Neural progenitor cell (in vitro differentiated cells): Measurements from ENCODE around the gene AQP3.

Experiments
- EZH2 ChIP-seq: fragments of 200-600 bp; sonication (generic); IDR thresholded peaks from 2 replicates; pipeline ENCODE4 v1.6.1; 2017; ENCODE audit warnings: antibody characterized with exemption, mild to moderate bottlenecking, moderate library complexity
- EZH2phosphoT487 ChIP-seq: fragments of 200-600 bp; sonication (generic); IDR thresholded peaks from 2 replicates; pipeline ENCODE4 v1.6.1; 2017; ENCODE audit warnings: antibody characterized with exemption
- TF ChIP-seq, protein P1 (sequence below): fragments of 200-600 bp; sonication (generic); IDR thresholded peaks from 2 replicates; pipeline ENCODE4 v1.5.1; 2017; ENCODE audit warnings: antibody characterized with exemption, mild to moderate bottlenecking

DNA sequence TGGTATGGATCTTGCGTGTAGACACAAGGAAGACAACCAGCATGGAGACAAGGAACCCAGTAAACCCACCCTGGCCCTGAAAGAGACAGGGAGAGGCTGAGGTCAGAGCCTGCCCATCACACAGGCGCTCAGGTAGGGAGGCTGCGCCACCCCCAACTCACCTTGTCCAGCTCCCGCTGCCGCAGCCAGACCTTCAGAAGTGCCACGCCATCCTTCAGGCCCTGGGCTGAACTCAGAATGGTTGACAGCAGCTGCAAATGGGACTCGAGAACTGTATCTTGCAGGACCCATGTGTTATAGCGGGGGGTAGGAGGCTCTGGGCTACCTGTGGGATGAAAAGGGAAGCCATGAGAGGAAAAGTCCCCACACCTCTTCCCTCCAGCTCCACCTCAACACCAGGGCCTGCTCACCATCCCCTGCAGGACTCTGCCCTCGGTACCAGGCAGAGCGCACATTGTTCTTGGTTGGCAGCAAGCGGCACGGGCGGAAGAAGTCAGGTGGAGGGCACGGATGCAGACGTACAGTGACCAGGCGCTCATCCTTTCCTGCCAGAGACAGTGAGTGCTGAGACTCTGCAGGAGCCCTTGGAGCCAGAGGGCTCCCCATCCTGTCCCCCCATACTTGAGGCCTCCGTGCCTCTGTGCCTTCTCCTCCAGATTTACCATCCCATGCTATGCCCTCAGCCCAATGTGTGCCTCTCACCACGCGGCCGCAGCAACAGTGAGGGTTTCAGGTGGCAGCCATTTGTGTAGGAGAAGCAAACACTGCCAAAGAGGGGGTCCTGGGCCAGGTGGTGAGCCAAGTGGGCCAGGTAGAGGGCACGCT, 21.6 kb upstream of the AQP3 start:
- TF ChIP-seq, protein P1, sequence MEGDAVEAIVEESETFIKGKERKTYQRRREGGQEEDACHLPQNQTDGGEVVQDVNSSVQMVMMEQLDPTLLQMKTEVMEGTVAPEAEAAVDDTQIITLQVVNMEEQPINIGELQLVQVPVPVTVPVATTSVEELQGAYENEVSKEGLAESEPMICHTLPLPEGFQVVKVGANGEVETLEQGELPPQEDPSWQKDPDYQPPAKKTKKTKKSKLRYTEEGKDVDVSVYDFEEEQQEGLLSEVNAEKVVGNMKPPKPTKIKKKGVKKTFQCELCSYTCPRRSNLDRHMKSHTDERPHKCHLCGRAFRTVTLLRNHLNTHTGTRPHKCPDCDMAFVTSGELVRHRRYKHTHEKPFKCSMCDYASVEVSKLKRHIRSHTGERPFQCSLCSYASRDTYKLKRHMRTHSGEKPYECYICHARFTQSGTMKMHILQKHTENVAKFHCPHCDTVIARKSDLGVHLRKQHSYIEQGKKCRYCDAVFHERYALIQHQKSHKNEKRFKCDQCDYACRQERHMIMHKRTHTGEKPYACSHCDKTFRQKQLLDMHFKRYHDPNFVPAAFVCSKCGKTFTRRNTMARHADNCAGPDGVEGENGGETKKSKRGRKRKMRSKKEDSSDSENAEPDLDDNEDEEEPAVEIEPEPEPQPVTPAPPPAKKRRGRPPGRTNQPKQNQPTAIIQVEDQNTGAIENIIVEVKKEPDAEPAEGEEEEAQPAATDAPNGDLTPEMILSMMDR: no peak
- TF ChIP-seq EZH2: no peak
- no peak for TF ChIP-seq EZH2phosphoT487
